KMS-11 (cell line): ENCODE results near the gene SRP72.
A peak's percentile ranks its signal among the peaks of the same experiment; 100 is the strongest.

ENCODE experiments used
- H2AFZ ChIP-seq: fragments of 200-600 bp; sonication (generic); 2 replicates; pipeline ENCODE4 v1.6.1; 2016; ENCODE audit warnings: antibody characterized with exemption, mixed run types, low read depth
- H3K27ac ChIP-seq: fragments of 200-600 bp; sonication (generic); 2 replicates; pipeline ENCODE4 v1.6.1; 2016; ENCODE audit warnings: mild to moderate bottlenecking, mixed run types
- H3K27me3 ChIP-seq: fragments of 200-600 bp; sonication (generic); 2 replicates; pipeline ENCODE4 v1.6.1; 2017; ENCODE audit warnings: mild to moderate bottlenecking, low read depth, mixed run types, moderate library complexity; ENCODE audit not compliant: insufficient read depth
- H3K36me3 ChIP-seq: fragments of 200-600 bp; sonication (generic); 2 replicates; pipeline ENCODE4 v1.6.1; 2017; ENCODE audit warnings: mild to moderate bottlenecking, mixed run types; ENCODE audit not compliant: insufficient read depth
- H3K4me1 ChIP-seq: fragments of 200-600 bp; sonication (generic); 2 replicates; pipeline ENCODE4 v1.6.1; 2016; ENCODE audit warnings: mild to moderate bottlenecking, low read depth, mixed run types; ENCODE audit not compliant: poor library complexity, severe bottlenecking
- H3K4me2 ChIP-seq: fragments of 200-600 bp; sonication (generic); 2 replicates; pipeline ENCODE4 v1.7.0; 2016; ENCODE audit warnings: mild to moderate bottlenecking, mixed run types
- H3K4me3 ChIP-seq: fragments of 200-600 bp; sonication (generic); IDR thresholded peaks from 2 replicates; pipeline ENCODE4 v1.6.1; 2017; ENCODE audit warnings: low read depth, low read length, mixed read lengths; ENCODE audit not compliant: insufficient read depth
- H3K79me2 ChIP-seq: fragments of 200-600 bp; sonication (generic); 2 replicates; pipeline ENCODE4 v1.6.1; 2016; ENCODE audit warnings: low read depth, mixed run types; ENCODE audit not compliant: insufficient read depth
- H3K9ac ChIP-seq: fragments of 200-600 bp; sonication (generic); 2 replicates; pipeline ENCODE4 v1.6.1; 2016; ENCODE audit warnings: mild to moderate bottlenecking, mixed run types
- H4K20me1 ChIP-seq: fragments of 200-600 bp; sonication (generic); 2 replicates; pipeline ENCODE4 v1.6.1; 2016; ENCODE audit warnings: mild to moderate bottlenecking, mixed run types; ENCODE audit not compliant: insufficient read depth
- TF ChIP-seq, protein P1 (sequence below): fragments of 200-600 bp; sonication (generic); conservative IDR thresholded peaks from 2 replicates; pipeline ENCODE4 v1.6.1; 2017; ENCODE audit warnings: low read depth, mild to moderate bottlenecking, antibody characterized with exemption, low read length, moderate library complexity, mixed read lengths

The SRP72 gene

GRCh38 chr4:56469489-56470210 is 2.2 kb downstream of the SRP72 start:
- TF ChIP-seq, protein P1, sequence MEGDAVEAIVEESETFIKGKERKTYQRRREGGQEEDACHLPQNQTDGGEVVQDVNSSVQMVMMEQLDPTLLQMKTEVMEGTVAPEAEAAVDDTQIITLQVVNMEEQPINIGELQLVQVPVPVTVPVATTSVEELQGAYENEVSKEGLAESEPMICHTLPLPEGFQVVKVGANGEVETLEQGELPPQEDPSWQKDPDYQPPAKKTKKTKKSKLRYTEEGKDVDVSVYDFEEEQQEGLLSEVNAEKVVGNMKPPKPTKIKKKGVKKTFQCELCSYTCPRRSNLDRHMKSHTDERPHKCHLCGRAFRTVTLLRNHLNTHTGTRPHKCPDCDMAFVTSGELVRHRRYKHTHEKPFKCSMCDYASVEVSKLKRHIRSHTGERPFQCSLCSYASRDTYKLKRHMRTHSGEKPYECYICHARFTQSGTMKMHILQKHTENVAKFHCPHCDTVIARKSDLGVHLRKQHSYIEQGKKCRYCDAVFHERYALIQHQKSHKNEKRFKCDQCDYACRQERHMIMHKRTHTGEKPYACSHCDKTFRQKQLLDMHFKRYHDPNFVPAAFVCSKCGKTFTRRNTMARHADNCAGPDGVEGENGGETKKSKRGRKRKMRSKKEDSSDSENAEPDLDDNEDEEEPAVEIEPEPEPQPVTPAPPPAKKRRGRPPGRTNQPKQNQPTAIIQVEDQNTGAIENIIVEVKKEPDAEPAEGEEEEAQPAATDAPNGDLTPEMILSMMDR, result no peak

DNA sequence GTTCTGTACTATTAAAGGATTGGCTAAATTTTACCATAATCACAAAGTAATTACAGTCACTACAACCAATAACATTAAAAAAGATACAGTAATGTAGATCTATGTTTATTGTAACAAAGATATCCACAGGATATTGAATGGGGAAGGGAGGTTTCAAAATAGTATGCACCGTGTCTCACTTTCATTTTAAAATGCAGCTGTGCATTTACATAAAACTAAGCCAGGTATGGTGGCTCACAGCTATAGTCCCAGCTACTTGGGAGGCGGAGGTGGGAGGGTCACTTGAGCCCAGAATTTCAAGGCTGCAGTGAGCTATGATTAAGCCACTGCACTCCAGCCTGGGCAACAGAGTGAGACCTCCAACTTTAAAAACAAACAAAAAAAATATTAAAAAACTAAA is 8.5 kb downstream of the SRP72 start:
- Histone ChIP-seq H3K4me2 (no peak overlapping the region; the same call in 1 of the 2 replicates), H3K9ac (no peak overlapping the region), H3K4me3 (no peak overlapping the region), H3K27ac (no peak overlapping the region), H2AFZ (no peak overlapping the region), H3K27me3 (no peaks in the 10 kb centered on the region), H3K36me3 (peaks cover 47% of the 10 kb centered on the region; the same call in 1 of the 2 replicates), H4K20me1 (no peaks in the 10 kb centered on the region), H3K4me1 (peaks cover 16% of the 10 kb centered on the region), H3K79me2 (peaks cover 11% of the 10 kb centered on the region; the same call in 1 of the 2 replicates)
- TF ChIP-seq, protein P1, result no peak

More at GRCh38 chr4:56469489-56470210, 2.2 kb downstream of the SRP72 start:
- Histone ChIP-seq H4K20me1 (peaks cover 9% of the 10 kb centered on the region; the same call in 1 of the 2 replicates), H2AFZ (no peak overlapping the region), H3K27ac (no peak overlapping the region), H3K4me2 (peak overlapping the region; percentile 86), H3K4me3 (no peak overlapping the region), H3K4me1 (peaks cover 34% of the 10 kb centered on the region), H3K27me3 (no peaks in the 10 kb centered on the region), H3K79me2 (peaks cover 65% of the 10 kb centered on the region), H3K36me3 (peaks cover 23% of the 10 kb centered on the region; the same call in 1 of the 2 replicates), H3K9ac (no peak overlapping the region)

DNA sequence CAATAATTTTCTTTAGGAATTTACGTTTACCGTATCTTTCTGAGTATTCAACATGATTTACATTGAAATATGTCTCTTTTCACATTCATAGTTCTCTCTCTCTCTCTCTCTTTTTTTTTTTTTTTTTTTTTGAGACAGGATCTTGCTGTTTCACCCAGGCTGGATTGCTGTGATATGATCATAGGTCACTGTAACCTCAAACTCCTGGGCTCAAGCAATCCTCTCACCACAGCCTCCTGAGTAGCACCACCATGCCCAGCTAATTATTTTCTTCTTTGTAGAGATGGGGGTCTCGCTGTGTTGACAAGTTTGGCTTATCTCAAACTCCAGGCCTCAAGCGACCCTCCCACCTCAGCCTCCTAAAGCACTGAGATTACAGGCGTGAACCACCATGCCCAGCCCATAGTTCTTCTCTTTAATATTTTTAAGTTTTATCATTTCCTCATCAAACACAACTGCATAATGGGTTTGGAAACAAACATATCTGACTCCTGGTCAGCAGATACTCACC is 9.8 kb downstream of the SRP72 start:
- TF ChIP-seq, protein P1, result no peak
- Histone ChIP-seq H3K27ac (no peak overlapping the region), H3K79me2 (no peaks in the 10 kb centered on the region), H3K4me1 (peaks cover 16% of the 10 kb centered on the region), H3K9ac (no peak overlapping the region), H4K20me1 (no peaks in the 10 kb centered on the region), H3K36me3 (peaks cover 38% of the 10 kb centered on the region; the same call in 1 of the 2 replicates), H3K27me3 (no peaks in the 10 kb centered on the region), H3K4me3 (no peak overlapping the region), H3K4me2 (no peak overlapping the region), H2AFZ (no peak overlapping the region)

GRCh38 chr4:56480691-56481090 is 13.3 kb downstream of the SRP72 start:
- Histone ChIP-seq H3K9ac (no peak overlapping the region), H3K79me2 (no peaks in the 10 kb centered on the region), H3K4me1 (peaks cover 4% of the 10 kb centered on the region), H3K27me3 (no peaks in the 10 kb centered on the region), H2AFZ (no peak overlapping the region), H4K20me1 (no peaks in the 10 kb centered on the region), H3K36me3 (peaks cover 35% of the 10 kb centered on the region), H3K27ac (no peak overlapping the region), H3K4me3 (no peak overlapping the region), H3K4me2 (no peak overlapping the region)
- TF ChIP-seq, protein P1, result no peak
